ENCODE measurements around the gene NDUFS2.

- TF ChIP-seq POLR2A (IDR thresholded peaks at IDR 0.05; ENCODE audit: low read depth) (no peak), POLR2AphosphoS5 (IDR thresholded peaks at IDR 0.05) (no peak), CTCF (IDR thresholded peaks at IDR 0.05) (no peak), EP300 (IDR thresholded peaks at IDR 0.05) (no peak)
These were observed 30.5 kb upstream of the NDUFS2 start for GRCh38 chr1:161171696-161172095.
